ENCODE measurements around the gene MTPN.

DNA sequence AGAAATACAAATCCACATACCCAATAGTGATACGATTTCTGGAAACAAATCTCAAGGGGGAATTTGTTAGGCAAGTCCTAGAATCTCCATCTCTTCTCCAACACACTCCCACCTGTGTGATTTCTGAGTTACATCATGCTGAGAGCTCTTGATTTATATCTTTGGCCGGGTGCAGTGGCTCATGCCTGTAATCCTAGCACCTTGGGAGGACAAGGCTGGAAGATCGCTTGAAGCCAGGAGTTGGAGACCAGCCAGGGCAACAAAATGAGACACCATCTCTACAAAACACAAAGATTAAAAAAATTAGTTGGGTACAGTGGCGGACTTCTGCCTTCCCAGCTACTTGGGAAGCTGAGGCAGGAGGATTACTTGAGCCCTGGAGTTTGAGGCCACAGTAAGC lies 1.5 kb upstream of the MTPN start:
- TF ChIP-seq, protein P1, sequence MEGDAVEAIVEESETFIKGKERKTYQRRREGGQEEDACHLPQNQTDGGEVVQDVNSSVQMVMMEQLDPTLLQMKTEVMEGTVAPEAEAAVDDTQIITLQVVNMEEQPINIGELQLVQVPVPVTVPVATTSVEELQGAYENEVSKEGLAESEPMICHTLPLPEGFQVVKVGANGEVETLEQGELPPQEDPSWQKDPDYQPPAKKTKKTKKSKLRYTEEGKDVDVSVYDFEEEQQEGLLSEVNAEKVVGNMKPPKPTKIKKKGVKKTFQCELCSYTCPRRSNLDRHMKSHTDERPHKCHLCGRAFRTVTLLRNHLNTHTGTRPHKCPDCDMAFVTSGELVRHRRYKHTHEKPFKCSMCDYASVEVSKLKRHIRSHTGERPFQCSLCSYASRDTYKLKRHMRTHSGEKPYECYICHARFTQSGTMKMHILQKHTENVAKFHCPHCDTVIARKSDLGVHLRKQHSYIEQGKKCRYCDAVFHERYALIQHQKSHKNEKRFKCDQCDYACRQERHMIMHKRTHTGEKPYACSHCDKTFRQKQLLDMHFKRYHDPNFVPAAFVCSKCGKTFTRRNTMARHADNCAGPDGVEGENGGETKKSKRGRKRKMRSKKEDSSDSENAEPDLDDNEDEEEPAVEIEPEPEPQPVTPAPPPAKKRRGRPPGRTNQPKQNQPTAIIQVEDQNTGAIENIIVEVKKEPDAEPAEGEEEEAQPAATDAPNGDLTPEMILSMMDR (IDR thresholded peaks at IDR 0.05; ENCODE audit: low read length) = no peak
- TF ChIP-seq EZH2 (optimal IDR thresholded peaks at IDR 0.05; ENCODE audit: low read depth, low read length) = no peak
- no peak for TF ChIP-seq EZH2phosphoT487 (IDR thresholded peaks at IDR 0.05; ENCODE audit: low read length)

Data from MM.1S (cell line).